LHCN-M2 (cell line): ENCODE measurements around the gene SUPT6H. TPM values are rescaled to one million over a fixed set of nuclear protein-coding genes. Genes with fewer than 3 reads are reported as not detected.
A peak's percentile ranks its signal among the peaks of the same experiment; 100 is the strongest.

Experiments
- DNase-seq: peaks from one replicate; pipeline ENCODE4 v3.0.0-alpha.2; 2012; ENCODE audit warnings: low read depth
- polyA plus RNA-seq: library from polyadenylated mRNA; unstranded; fragments of >200 nt; gene quantifications from one replicate; pipeline ENCODE4 v1.2.1, GENCODE V29; 2012; ENCODE audit warnings: missing spikeins
- total RNA-seq: library from RNA; depleted of rRNA; stranded (reverse); fragments of >200 nt; gene quantifications from 2 replicates; pipeline ENCODE4 v1.2.3, GENCODE V29; 2014; rRNA removed

The SUPT6H gene
- total RNA-seq, result 31.8 and 39.8 TPM in 2 replicates
- 48.1 TPM for polyA plus RNA-seq

GRCh38 chr17:28661635-28662526 lies at the start of gene SUPT6H, which contains the start of gene SDF2:
SUPT6H (plus strand) TSS chr17:28662205; CDS start chr17:28673402, 11,197 bp downstream.
SDF2 (minus strand) TSS chr17:28661906; CDS start chr17:28661876, 30 bp downstream.
- peak; percentile 81 for DNase-seq

DNA sequence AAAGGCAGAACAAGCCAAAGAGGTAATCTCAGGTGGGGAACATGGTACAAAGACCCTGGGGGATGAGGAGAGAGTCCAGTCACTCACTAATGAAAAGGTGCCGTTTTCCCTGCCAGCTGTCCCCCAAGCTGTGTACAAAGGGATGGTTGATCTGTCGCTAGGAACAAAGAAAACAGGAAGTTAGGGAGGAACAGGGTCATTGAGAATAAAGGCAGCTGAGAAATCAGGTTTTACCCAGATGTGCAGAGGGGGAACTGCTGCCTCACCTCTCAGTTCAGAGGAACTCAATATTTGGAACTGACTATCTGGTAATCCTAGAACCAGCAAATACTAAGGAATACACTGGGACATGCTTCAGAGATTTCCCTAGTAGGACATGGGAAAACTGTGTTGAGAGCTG lies 49.5 kb upstream of the SUPT6H start:
- no peak for DNase-seq

GRCh38 chr17:28612936-28613872 lies 48.8 kb upstream of the SUPT6H start:
- DNase-seq, result peak; percentile 20

- no peak for DNase-seq
These were observed 48.0 kb upstream of the SUPT6H start, which contains the start of gene RSKR for GRCh38 chr17:28613931-28614381. RSKR (minus strand) TSS chr17:28614185; CDS start chr17:28614161, 24 bp downstream.

GRCh38 chr17:28615260-28615940 lies 46.6 kb upstream of the SUPT6H start:
- DNase-seq, result no peak

- DNase-seq, result peak; percentile 37
These were observed 45.7 kb upstream of the SUPT6H start for GRCh38 chr17:28616281-28616680.

DNA sequence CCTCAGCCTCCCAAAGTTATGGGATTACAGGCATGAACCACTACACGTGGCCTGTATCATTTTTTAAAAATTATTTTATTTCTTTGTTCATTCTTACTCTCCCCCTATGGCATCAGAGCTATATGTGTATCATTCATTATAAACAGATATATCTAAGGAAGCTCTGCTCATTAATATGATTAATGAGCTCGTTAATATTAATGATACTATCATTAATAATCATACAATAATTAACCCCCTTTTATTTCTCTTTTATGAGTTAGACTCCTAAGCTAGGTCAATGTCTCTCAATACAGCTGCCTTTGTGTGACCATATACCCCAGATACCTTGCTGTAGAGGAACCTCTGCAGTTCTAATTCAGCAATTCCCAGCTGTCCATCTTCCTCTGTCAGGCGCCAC lies 43.5 kb upstream of the SUPT6H start:
- no peak for DNase-seq

DNA sequence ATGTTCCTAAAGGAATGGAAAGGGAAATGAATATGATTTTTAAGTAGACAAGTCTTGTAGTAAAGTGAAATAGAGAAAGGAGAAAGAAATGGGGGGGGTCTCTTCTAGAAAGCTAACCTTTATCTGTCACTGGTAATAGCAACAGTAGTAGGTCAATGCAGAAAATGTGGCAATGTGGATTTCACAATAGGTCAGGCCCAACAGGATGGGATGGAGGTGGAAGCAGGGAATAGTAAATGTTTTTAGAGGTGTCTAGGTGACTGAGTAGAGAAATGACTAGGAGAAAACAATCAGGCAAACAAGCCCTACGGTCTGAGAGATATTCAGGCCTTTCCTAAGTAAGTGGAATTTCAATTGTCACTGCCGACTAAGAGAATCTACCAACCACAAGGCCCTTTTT lies 42.0 kb upstream of the SUPT6H start:
- DNase-seq, result no peak

DNA sequence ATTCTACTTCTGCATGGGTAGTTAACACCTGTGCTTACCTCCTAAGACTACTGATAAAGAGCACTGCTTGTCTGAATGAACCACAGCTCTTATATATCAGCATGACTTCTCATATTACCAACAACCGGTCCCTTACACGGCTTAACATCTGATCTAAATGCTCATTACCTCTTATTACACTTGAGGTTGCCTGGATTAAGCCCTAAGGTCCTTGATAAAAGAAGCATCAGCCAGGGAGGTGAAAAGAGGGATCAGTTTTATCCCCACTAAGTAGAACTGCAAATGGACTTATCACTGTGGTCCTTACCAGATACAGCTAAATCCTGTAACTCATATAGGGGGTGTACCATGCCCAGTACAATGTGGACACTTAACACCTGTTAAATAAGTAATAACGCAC lies 39.8 kb upstream of the SUPT6H start:
- DNase-seq, result no peak

DNA sequence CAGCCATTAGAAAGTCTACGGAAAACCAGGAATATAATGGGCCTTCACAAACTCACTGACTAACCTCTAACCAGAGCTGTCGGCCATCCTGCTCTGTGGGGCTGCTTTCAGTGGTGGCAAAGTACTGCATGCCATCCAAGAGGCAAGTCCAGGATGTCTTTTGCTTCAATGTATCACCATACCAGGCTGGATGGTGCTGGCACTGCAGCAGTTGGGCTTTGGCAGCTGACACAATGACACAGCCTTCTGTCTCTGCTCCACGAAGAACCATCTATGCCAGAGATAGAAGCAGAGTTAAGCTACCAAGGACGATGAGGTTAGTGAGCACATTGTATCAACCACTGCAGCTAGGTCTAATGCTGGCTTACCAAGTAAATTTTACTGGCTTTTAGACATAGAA lies 38.3 kb upstream of the SUPT6H start:
- no peak for DNase-seq

DNA sequence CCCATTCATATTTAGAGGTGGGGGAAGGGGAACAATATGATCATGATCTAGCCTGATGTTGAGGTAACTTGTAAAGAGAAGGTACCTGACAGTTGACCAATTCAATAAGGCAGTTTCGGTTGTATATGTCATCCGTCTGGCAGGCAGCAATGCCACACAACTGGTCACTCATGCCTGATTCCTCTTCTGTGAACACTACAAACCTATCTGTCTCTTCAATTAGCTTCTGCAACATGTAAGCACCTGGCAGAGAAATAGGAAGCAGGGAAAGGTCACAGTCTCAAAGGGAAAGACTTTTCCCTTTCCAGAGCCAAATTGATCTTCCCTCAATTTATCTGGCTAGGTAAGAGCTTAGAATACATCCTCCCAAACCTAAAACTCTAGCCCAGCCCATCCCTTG lies 37.9 kb upstream of the SUPT6H start:
- DNase-seq, result no peak

DNA sequence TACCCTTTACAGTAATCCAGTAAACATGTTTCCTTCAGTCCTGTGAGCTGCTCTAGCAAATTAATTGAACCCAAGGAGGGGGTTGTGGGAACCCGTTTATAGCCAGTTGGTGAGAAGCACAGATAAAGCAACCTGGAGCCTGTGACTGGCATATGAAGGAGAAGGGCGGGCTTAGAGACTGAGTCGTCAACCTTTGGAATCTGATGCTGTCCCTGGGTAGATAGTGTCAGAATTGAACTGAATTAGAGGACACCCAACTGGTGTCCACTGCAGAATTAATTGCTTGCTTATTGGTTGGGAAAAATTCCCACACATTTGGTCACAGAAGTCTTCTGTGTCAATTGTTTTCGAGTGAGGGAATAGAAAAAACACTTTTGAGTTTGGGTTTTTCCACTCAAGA lies 35.2 kb upstream of the SUPT6H start:
- no peak for DNase-seq

DNA sequence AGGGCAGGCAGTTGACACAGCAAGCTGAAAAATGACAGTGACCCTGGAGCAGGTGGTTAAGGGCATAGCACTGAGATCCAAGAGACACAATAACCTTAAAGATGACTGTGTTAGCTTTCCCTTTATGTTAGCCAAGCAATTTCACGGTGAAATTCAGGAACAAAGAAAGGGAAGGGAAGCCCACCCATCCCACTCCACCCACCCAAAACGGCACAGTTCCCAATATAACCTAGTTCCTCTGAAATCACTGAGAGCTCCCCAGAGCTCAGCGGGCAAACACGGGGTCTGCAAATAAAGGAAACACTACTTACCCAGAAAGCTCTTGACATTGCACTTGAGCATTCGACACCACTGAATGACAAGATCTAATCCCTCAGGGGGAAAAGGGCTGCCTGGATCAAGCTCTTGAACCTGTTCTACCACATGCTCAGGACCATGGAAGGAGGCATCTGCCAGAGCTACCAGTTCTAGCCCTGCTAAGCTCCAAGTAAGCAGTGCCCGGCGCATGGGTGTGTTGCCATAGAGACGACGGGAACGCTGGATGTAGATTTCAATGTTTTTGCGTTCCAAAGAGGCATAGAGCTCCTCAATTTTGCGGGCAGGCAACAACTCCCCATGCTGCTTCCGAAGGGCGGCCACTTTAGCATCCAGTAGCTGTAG lies 27.7 kb upstream of the SUPT6H start:
- DNase-seq, result no peak

GRCh38 chr17:28635506-28635905 lies 26.5 kb upstream of the SUPT6H start:
- no peak for DNase-seq

- DNase-seq, result no peak
These were observed 20.4 kb upstream of the SUPT6H start for GRCh38 chr17:28641579-28641978.

DNA sequence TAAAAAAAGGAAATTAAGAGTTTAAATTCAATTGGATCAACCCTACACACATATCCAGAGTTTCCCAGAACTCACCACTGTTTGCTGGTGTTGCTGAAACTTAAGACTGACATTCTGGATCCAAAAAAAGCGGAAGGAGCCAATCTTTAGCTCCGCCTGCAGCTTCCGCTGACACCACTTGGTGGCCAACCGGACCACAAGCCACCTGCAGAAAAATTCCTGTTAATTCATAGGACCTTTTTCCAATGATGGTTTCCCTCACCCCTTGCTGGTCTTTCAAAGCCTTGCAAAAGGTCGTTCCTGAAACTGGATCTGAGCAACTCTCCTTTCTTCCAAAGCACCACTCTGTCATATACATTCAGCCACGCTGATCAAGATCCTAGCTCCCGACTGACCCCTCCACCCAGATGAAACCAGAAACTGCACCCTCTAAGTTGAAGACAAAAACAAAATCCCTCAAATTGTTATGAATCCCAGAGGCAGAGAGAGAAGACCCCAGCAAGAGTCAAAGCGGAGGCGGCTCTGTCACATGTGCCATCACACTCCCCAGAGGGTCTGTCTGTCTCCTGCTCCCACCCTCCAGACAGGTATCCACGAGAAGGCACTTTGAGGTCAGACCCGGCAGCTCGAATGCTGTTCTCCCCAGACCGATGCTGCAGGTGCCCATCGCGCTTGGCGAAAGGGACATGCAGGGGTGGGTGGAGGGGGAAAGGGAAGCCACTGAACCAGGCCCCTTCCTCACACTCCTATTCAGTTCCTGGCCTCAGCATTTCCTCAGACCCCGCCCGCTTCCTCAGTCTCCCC lies 17.8 kb upstream of the SUPT6H start:
- DNase-seq, result peak; percentile 48

- peak; percentile 91 for DNase-seq
These were observed 17.0 kb upstream of the SUPT6H start, which contains the start of gene BLTP2 for GRCh38 chr17:28644787-28645575. BLTP2 (minus strand) TSS chr17:28645158; CDS start chr17:28645056, 102 bp downstream.

DNA sequence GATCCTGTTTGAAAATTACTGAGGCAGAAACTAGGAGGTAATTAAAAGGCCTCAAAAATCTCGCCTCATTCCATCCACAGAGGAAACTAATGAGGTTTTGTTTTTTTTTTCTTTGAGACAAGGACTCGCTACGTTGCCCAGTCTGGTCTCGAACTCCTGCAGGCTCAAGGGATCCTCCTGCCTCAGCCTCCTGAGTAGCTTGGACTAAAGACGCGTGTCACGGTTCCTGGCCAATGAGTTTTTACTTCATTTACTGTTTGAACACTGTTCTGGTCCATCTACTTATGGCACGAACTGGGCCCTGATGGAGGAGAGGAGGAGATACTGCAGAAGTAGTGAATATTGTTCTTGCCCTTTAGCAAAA lies 16.4 kb upstream of the SUPT6H start:
- DNase-seq, result no peak
